GM19023 (cell line): ENCODE measurements around the gene MATR3.
A peak's percentile ranks its signal among the peaks of the same experiment; 100 is the strongest.
"Not testable (repeated sequence)": the region's sequence is repeated elsewhere in the genome, so short reads cannot be mapped to it uniquely, and the experiment has no call there.

Source experiments
- ATAC-seq: cut with Tn5 transposase; IDR thresholded peaks from one replicate; pipeline ENCODE4 v1.9.1; 2021; ENCODE audit warnings: mild to moderate bottlenecking, moderate library complexity; ENCODE audit not compliant: unreplicated experiment

MATR3 gene, protein sequence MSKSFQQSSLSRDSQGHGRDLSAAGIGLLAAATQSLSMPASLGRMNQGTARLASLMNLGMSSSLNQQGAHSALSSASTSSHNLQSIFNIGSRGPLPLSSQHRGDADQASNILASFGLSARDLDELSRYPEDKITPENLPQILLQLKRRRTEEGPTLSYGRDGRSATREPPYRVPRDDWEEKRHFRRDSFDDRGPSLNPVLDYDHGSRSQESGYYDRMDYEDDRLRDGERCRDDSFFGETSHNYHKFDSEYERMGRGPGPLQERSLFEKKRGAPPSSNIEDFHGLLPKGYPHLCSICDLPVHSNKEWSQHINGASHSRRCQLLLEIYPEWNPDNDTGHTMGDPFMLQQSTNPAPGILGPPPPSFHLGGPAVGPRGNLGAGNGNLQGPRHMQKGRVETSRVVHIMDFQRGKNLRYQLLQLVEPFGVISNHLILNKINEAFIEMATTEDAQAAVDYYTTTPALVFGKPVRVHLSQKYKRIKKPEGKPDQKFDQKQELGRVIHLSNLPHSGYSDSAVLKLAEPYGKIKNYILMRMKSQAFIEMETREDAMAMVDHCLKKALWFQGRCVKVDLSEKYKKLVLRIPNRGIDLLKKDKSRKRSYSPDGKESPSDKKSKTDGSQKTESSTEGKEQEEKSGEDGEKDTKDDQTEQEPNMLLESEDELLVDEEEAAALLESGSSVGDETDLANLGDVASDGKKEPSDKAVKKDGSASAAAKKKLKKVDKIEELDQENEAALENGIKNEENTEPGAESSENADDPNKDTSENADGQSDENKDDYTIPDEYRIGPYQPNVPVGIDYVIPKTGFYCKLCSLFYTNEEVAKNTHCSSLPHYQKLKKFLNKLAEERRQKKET

DNA sequence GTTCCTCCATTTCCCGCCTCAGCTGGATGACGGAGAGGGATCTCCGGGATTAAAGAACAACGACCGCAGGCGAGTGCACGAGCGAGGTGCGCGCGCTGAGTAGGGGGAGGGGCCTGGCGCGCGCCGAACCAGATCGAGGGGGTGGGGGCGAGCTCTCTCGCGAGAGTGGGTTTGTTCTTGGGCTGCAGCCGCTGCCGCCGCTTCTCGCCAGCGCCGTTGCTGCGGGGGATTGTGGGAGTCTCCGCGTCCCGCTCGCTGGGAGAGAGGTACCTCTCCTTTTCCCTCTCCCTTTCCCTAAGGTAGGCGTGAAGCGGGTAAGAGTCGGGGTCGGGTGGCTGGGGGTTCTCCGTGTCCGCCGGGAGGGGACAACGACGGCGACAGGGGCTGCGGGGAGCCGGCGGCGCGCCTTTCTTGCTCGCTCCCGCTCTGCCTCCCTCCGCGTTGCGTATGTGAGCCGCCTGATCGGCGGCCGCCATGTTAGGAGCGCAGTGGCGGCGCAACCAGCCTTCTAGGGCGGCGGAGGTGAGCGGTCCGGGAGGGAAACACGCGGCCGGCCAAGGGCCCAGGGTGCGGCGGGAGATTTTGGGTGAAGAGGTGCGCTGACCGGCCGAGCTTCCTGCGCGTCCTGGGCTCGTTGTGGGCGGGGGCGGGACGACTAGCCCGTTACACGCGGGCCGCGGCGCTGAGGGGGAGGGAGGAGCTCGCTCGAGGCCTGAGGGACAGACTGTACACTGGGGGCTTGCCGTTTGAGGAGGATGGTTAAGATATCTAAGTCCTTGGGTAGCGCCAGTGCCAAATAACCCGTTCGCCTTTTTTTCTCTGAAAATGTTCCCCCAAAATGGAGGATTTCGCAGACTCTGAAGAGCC is at the start of gene MATR3:
Gene MATR3, plus strand, starts transcription at position 234 of the 867 bp plus-strand sequence. CDS start 13,676 bp downstream, outside the sequence.
- peak; percentile 81 for ATAC-seq

GRCh38 chr5:139245637-139246339 is 47.8 kb upstream of the MATR3 start:
- ATAC-seq: no peak

DNA sequence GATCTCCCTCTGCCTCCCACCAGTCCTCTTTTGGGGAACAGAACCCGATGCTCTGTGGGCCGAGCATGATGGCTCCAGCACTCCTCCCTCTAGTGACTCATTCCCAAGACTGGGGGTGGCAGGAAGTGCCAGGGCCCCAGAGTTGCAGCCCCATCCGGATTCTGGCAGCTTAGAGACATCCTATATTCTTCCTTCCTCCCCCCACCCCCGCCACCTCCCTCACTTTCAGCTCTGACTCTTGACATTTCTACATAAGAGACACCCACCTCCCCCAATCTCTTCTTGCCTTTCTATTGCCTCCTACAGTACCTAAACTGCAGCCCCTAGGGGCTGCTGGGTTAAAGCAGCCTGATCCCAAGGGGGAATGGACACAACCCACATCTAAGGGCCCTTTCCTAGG is 47.1 kb upstream of the MATR3 start:
- no peak for ATAC-seq

GRCh38 chr5:139248826-139249453 is 44.6 kb upstream of the MATR3 start:
- no peak for ATAC-seq

DNA sequence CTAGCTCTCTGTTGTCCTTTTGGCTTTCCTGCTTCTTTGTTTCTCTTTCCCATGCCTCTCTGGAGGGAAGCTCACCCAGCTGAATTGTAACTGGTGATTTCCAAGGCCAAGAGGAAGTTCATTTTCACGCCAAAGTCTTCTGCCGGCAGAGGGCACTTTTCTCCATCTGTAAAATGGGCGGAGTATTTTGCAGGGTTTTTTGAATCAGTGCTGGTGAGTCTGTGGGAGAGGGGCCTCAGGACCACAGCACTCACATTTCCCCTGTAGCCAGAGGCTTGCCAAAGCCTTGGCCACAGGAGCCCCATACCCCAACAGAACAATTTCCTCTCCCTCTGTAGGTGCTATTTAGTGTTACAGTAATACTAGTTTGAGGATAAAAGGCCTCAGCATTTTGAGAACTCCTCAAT is 42.3 kb upstream of the MATR3 start:
- no peak for ATAC-seq

DNA sequence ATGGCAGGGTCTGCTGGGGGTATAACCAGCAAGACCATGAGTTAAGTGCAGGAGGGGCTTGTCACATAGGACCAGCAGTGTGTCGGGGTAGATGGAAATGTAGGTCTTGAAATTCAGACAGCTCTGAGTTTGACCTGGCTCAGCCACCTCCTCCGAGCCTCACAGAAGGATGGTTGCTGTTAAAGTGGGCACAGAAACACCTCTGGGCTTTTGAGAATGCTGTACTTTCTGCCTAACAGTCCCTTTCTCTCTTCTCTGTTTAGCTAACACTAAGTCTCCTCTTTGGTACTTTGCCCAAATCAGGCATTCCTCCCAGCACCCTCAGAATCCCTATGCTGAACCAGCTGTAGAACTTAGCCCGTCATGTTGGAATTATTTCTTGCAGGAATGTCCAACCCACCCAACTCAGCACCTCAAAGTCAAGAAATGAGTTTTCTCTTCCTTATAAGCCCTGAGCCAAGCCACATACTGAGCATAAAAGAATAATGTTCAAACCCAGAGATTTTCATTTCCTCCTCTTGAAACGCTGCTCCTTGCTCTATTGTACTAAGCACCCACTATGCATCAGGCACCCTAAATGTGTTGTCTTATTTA is 41.7 kb upstream of the MATR3 start:
- ATAC-seq: no peak

DNA sequence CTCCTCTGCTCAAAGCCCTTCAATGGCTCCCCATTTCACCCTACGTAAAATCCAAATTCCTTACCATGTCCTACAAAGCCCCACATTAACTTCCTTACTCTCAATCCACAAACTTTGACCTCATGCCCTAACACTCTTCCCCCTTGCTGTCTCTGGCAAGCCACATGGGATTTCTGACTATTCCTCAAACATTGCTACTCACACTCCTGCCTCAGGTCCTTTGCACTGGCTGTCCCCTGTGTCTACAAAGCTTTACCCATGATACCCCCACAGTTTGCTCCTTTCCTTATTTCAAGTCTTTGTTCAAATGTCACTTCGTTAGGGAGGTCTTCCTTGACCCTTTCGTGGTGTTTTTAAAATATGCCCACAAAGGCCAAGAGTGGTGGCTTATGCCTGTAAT is 40.4 kb upstream of the MATR3 start:
- no peak for ATAC-seq

- no peak for ATAC-seq
These were observed 36.7 kb upstream of the MATR3 start for GRCh38 chr5:139256820-139257219.

GRCh38 chr5:139262059-139262741 is 31.3 kb upstream of the MATR3 start:
- no peak for ATAC-seq

DNA sequence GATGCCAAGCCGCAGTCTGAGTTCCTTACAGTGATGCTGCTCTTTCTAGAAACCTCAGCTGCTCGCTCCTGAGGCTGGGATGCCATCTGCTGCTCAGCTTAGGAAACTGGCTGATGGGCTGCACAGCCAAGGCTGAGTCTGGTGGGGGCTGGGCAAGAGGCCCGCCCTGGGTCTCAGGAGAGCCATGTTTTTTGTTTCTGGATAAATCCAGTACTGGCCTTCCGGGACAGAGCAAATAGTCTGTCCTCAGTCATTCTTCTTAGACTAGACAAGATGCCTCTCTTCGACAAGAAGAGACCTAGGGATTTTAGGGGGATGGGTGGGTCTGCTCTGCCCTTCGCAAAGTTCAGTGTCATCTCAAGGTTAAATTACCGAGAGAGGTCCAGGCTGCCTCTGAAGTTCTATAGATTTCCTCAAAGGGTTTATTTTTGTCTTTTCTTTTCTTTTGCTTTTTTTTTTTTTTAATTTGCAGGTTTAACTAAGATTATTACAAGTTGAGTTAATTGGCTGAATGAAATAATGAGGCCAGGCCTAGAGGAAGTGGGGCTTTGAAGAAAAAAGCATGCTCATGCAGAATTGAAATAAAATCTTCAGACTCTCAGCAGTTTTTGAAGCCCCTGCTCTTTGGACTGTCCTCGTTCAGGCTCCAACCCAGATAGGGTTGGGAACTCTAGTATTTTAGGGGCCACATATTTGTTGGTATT is 30.6 kb upstream of the MATR3 start:
- no peak for ATAC-seq

DNA sequence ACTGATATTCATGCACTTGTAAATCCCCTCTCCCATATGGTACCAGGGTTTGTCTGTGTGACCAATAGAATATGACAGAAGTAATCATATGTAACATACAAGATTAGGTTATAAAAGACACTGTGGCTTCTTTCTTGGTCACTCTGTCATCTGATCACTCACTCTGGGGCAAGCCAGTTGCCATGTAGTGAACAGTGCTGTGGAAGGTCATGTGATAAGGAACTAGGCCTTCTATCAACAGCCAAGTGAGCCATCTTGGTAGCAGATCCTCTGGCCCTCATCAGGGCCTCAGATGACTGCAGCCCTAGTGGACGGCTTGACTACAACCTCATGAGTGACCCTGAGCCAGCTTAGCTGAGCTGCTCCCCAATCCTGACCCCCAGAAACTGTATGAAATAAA is 30.0 kb upstream of the MATR3 start:
- ATAC-seq: no peak

GRCh38 chr5:139263946-139264345 is 29.6 kb upstream of the MATR3 start:
- no peak for ATAC-seq

- ATAC-seq: no peak
These were observed 28.5 kb upstream of the MATR3 start for GRCh38 chr5:139265001-139265400.

DNA sequence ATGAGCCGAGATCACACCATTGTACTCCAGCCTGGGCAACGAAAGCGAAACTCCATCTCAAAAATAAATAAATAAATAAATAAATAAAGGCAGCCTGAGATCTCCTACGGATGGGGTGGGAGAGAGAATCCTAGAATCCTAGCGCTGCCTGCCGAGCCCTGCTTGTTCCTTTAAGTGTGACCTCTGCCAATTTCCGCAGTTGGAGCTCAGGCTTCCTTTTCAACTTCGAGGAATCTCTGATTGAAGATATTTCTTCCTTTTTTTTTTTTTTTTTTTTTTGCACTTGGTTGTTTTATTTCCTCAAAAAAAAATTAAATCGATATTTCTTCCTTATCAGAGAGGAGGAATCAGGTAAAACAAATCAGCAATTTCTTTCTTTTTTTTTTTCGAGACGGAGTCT is 27.3 kb upstream of the MATR3 start:
- ATAC-seq: no peak

- ATAC-seq: no peak
These were observed 26.1 kb upstream of the MATR3 start for GRCh38 chr5:139267481-139267880.

DNA sequence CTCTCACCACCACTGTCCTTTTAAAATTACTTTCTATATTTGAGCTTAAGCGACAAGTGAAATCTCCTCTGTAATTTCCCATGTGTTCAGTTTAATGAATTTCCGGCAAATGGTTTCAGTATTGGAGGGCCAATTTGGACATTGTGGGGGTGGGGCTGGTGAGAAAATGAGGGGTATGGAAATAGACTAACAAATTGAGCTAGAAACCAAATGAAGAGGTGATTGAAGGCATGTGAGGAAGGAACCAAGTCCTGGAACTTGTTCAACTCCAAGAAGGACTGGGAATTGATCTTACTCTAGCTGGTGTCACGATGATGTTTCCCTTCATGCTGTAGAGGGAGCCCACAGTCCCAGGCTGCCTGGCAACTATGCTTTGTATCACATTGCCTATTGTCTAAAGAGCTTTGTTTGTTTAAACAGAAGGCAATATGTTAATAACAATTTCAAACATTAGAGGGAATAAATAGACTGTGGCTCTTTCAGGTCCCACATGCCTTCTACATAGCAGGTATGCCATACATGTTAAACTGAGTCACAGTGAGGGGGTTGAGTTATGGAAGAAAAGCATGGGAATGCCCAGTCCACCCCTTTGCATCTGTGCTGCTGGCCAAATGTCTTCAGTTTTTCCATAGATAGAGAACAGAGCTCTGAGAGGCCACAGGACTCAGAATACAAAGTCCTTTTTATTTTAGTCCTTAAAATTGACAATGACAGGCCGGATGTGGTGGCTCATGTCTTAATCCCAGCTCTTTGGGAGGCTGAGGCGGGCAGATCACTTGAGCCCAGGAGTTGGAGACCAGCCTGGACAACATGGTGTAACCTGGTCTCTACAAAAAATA is 25.0 kb upstream of the MATR3 start:
- ATAC-seq: no peak

- ATAC-seq: not testable (repeated sequence)
These were observed 22.8 kb upstream of the MATR3 start for GRCh38 chr5:139270718-139271117.
